Measurements from ENCODE around the gene ABTB1.

GRCh38 chr3:127632035-127632820 is 40.5 kb upstream of the ABTB1 start:
- TF ChIP-seq TAF1 (conservative IDR thresholded peaks at IDR 0.05), result no peak
- TF ChIP-seq, protein P1, sequence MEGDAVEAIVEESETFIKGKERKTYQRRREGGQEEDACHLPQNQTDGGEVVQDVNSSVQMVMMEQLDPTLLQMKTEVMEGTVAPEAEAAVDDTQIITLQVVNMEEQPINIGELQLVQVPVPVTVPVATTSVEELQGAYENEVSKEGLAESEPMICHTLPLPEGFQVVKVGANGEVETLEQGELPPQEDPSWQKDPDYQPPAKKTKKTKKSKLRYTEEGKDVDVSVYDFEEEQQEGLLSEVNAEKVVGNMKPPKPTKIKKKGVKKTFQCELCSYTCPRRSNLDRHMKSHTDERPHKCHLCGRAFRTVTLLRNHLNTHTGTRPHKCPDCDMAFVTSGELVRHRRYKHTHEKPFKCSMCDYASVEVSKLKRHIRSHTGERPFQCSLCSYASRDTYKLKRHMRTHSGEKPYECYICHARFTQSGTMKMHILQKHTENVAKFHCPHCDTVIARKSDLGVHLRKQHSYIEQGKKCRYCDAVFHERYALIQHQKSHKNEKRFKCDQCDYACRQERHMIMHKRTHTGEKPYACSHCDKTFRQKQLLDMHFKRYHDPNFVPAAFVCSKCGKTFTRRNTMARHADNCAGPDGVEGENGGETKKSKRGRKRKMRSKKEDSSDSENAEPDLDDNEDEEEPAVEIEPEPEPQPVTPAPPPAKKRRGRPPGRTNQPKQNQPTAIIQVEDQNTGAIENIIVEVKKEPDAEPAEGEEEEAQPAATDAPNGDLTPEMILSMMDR (IDR thresholded peaks at IDR 0.05; ENCODE audit: low read depth, low read length, missing input control), result no peak
- no peak for TF ChIP-seq HNF4A (conservative IDR thresholded peaks at IDR 0.05)
- TF ChIP-seq, protein P2, sequence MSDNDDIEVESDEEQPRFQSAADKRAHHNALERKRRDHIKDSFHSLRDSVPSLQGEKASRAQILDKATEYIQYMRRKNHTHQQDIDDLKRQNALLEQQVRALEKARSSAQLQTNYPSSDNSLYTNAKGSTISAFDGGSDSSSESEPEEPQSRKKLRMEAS (IDR thresholded peaks at IDR 0.05), result no peak
- no peak for TF ChIP-seq ZBTB33 (IDR thresholded peaks at IDR 0.05)

All from liver (tissue), 3 donors.